OCI-LY7 (cell line): ENCODE results near the gene EPSTI1. TPM values are rescaled to one million over a fixed set of nuclear protein-coding genes. Genes with fewer than 3 reads are reported as not detected.

Source experiments
- BruUV-seq: library from RNA; stranded (reverse); fragments of 400-500 nt; replicated peaks from 2 replicates; lab custom pipeline; 2021; lab: Mats Ljungman, UMichigan
- CTCF ChIA-PET: fragments of 300-600 bp; sonication (Branson Sonifier 250); formaldehyde crosslinking; loops from one replicate; lab custom pipeline; 2022; ENCODE audit warnings: antibody characterized with exemption; ENCODE audit not compliant: unreplicated experiment; lab: Charles Lee
- POLR2A ChIA-PET: fragments of 300-600 bp; sonication (Branson Sonifier 250); formaldehyde crosslinking; loops from one replicate; lab custom pipeline; 2022; ENCODE audit warnings: antibody characterized with exemption; lab: Charles Lee
- DNase-seq: peaks from one replicate; pipeline ENCODE4 v3.0.0-alpha.2; 2015; ENCODE audit warnings: low spot score
- H2AFZ ChIP-seq: fragments of 200-600 bp; sonication (generic), shearing (Covaris generic); 2 replicates; pipeline ENCODE4 v1.6.1; 2014; ENCODE audit warnings: mild to moderate bottlenecking, antibody characterized with exemption, low read length, moderate library complexity
- H3K27ac ChIP-seq: fragments of 200-600 bp; sonication (generic); 2 replicates; pipeline ENCODE4 v1.5.1; 2014; ENCODE audit warnings: mixed run types, low read depth, mild to moderate bottlenecking, moderate library complexity, low read length, inconsistent platforms; ENCODE audit not compliant: poor library complexity, severe bottlenecking
- H3K36me3 ChIP-seq: fragments of 200-600 bp; sonication (generic); 2 replicates; pipeline ENCODE4 v1.6.1; 2014; ENCODE audit warnings: mild to moderate bottlenecking, antibody characterized with exemption, low read length, moderate library complexity, mixed read lengths; ENCODE audit not compliant: insufficient read depth
- H3K4me1 ChIP-seq: fragments of 200-600 bp; sonication (generic); 2 replicates; pipeline ENCODE4 v1.5.1; 2014; ENCODE audit warnings: mild to moderate bottlenecking, low read length; ENCODE audit not compliant: insufficient read depth, poor library complexity, severe bottlenecking
- H3K4me2 ChIP-seq: fragments of 200-600 bp; sonication (generic); 2 replicates; pipeline ENCODE4 v1.6.1; 2014; ENCODE audit warnings: mild to moderate bottlenecking, low read length
- H3K4me3 ChIP-seq: fragments of 200-600 bp; sonication (generic); 2 replicates; pipeline ENCODE4 v1.5.1; 2014; ENCODE audit warnings: mild to moderate bottlenecking, low read depth, low read length; ENCODE audit not compliant: poor library complexity, severe bottlenecking
- H3K79me2 ChIP-seq: fragments of 200-600 bp; sonication (generic); 2 replicates; pipeline ENCODE4 v1.6.1; 2016; ENCODE audit warnings: low read depth, mild to moderate bottlenecking, low read length, moderate library complexity, mixed read lengths; ENCODE audit not compliant: insufficient read depth
- H3K9me2 ChIP-seq: fragments of 200-600 bp; sonication (generic); 2 replicates; pipeline ENCODE4 v1.6.1; 2016; ENCODE audit warnings: mild to moderate bottlenecking, low read length, mixed read lengths; ENCODE audit not compliant: insufficient read depth
- H3K9me3 ChIP-seq: fragments of 200-600 bp; sonication (generic); 2 replicates; pipeline ENCODE4 v1.6.1; 2014; ENCODE audit warnings: mild to moderate bottlenecking, mixed run types, low read length, mixed read lengths
- H4K20me1 ChIP-seq: fragments of 200-600 bp; sonication (generic); 2 replicates; pipeline ENCODE4 v1.6.1; 2014; ENCODE audit warnings: mild to moderate bottlenecking, antibody characterized with exemption, low read length, moderate library complexity, mixed read lengths; ENCODE audit not compliant: insufficient read depth
- EZH2phosphoT487 ChIP-seq: fragments of 200-600 bp; sonication (generic); IDR thresholded peaks from 2 replicates; pipeline ENCODE4 v1.6.1; 2018; ENCODE audit warnings: low read depth, borderline replicate concordance, mild to moderate bottlenecking, mixed run types, antibody characterized with exemption, low read length, moderate library complexity, mixed read lengths
- intact Hi-C: fragments of 100-400 bp; cut with micrococcal nuclease; formaldehyde crosslinking; loops from one replicate; pipeline ENCODE4 v1.10.0; 2022; ENCODE audit not compliant: unreplicated experiment
- total RNA-seq, 2 experiments: library from RNA; depleted of rRNA in 1 of 2; stranded (reverse); fragments of >200 nt in 1 of 2; shearing (Covaris generic) in 1 of 2; gene quantifications; 2 replicates each; pipeline ENCODE4 v1.2.3, GENCODE V29; 2014 to 2022
- TF ChIP-seq, protein P1 (sequence below): fragments of 200-600 bp; sonication (generic); conservative IDR thresholded peaks from 2 replicates; pipeline ENCODE4 v1.5.1; 2014; ENCODE audit warnings: mild to moderate bottlenecking, antibody characterized with exemption, low read length, moderate library complexity, mixed read lengths

The EPSTI1 gene
- total RNA-seq, 2 experiments from 2014 or later: 0.49 to 2.1 TPM

DNA sequence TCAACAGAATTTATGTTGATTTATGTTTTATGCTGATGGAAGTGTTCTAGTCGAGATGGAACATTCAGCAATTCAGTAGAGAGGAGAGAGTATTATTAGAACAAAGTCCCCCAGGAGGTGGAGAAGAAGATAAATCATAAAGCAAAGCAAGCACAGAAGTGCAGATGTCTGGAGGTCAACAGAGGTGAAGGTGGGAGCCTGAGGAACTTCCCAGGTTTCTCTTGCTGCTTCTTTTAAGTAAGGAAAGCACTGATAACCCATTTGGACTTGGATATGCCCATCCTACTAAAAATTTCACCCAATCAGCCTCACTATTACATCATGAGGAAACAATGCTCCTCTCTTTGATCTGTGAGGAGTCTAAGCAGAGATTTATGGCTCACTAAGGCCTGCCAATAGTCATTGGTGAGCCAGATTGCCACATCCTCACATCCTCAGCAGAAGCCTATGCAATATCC is 98.8 kb downstream of the EPSTI1 start:
- no peak overlapping the region for H2AFZ ChIP-seq
- intact Hi-C loops: no loop called here
- no TSS peak for BruUV-seq
- H3K4me3 ChIP-seq: no peak overlapping the region
- no peaks in the 10 kb centered on the region for H3K36me3 ChIP-seq
- no peaks in the 10 kb centered on the region for H4K20me1 ChIP-seq
- H3K9me2 ChIP-seq: no peaks in the 10 kb centered on the region
- H3K9me3 ChIP-seq: no peaks in the 10 kb centered on the region
- no peak for DNase-seq
- no peak overlapping the region for H3K4me2 ChIP-seq
- H3K27ac ChIP-seq: no peak overlapping the region
- no peak for TF ChIP-seq EZH2phosphoT487
- TF ChIP-seq, protein P1, sequence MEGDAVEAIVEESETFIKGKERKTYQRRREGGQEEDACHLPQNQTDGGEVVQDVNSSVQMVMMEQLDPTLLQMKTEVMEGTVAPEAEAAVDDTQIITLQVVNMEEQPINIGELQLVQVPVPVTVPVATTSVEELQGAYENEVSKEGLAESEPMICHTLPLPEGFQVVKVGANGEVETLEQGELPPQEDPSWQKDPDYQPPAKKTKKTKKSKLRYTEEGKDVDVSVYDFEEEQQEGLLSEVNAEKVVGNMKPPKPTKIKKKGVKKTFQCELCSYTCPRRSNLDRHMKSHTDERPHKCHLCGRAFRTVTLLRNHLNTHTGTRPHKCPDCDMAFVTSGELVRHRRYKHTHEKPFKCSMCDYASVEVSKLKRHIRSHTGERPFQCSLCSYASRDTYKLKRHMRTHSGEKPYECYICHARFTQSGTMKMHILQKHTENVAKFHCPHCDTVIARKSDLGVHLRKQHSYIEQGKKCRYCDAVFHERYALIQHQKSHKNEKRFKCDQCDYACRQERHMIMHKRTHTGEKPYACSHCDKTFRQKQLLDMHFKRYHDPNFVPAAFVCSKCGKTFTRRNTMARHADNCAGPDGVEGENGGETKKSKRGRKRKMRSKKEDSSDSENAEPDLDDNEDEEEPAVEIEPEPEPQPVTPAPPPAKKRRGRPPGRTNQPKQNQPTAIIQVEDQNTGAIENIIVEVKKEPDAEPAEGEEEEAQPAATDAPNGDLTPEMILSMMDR: no peak
- POLR2A ChIA-PET: no interaction called here
- H3K4me1 ChIP-seq: no peaks in the 10 kb centered on the region
- CTCF ChIA-PET: no interaction called here
- H3K79me2 ChIP-seq: no peaks in the 10 kb centered on the region

DNA sequence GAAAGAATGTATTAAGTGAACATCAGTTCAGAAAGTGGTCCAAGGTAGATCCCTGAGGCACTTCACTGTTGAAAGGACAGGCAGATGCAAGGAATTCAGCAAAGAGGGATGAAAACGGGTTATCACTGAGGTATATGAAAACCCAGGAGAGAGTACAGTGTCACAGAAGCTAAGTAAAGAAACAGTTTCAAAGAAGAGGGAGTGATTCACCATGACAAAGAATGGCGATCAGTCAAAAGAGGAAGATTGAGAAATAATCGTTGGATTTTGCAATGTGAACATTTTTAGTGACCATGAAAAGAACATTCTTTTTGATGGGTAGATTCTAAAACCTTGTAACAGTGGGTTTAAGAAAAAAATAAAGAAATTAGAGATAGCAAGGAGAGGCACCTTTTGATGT is 99.3 kb downstream of the EPSTI1 start:
- Histone ChIP-seq H3K4me3 (no peak overlapping the region), H3K27ac (no peak overlapping the region), H3K4me1 (no peaks in the 10 kb centered on the region), H3K36me3 (no peaks in the 10 kb centered on the region), H2AFZ (no peak overlapping the region), H3K79me2 (no peaks in the 10 kb centered on the region), H3K9me2 (no peaks in the 10 kb centered on the region), H3K9me3 (no peaks in the 10 kb centered on the region), H3K4me2 (no peak overlapping the region), H4K20me1 (no peaks in the 10 kb centered on the region)
- TF ChIP-seq EZH2phosphoT487: no peak
- TF ChIP-seq, protein P1: no peak
- no TSS peak for BruUV-seq
- intact Hi-C loops: no loop called here
- CTCF ChIA-PET: no interaction called here
- DNase-seq: no peak
- POLR2A ChIA-PET: no interaction called here

DNA sequence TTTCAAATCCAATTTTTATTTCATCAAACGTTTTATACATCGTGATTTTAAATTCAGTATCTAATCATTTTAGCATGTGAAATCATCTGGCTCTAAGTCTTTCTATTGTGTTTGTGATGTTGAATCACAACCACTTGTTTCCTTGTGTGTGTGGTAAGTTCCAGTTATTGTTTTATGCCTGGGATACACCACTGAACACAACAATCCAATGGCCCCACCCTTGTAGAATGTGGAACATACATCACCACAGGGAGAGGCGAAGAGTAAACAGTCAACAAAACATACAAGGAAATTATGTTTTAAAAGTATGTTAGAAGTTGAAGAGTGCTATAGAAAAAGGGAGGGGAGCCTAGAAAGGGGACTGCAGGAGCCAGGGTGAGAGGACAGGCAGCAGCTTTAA is 100.5 kb downstream of the EPSTI1 start:
- intact Hi-C loops: no loop called here

More for the DNA sequence above, 100.5 kb downstream of the EPSTI1 start:
- Histone ChIP-seq H2AFZ (no peak overlapping the region), H3K4me2 (no peak overlapping the region), H3K4me1 (no peaks in the 10 kb centered on the region), H3K36me3 (no peaks in the 10 kb centered on the region), H3K9me2 (no peaks in the 10 kb centered on the region), H4K20me1 (no peaks in the 10 kb centered on the region), H3K9me3 (no peaks in the 10 kb centered on the region), H3K27ac (no peak overlapping the region), H3K79me2 (no peaks in the 10 kb centered on the region), H3K4me3 (no peak overlapping the region)
- POLR2A ChIA-PET: no interaction called here
- no TSS peak for BruUV-seq
- no peak for DNase-seq
- CTCF ChIA-PET: no interaction called here
- no peak for TF ChIP-seq EZH2phosphoT487
- TF ChIP-seq, protein P1: no peak
